Measurements from ENCODE around the gene SNAPIN.

Gene SNAPIN

DNA sequence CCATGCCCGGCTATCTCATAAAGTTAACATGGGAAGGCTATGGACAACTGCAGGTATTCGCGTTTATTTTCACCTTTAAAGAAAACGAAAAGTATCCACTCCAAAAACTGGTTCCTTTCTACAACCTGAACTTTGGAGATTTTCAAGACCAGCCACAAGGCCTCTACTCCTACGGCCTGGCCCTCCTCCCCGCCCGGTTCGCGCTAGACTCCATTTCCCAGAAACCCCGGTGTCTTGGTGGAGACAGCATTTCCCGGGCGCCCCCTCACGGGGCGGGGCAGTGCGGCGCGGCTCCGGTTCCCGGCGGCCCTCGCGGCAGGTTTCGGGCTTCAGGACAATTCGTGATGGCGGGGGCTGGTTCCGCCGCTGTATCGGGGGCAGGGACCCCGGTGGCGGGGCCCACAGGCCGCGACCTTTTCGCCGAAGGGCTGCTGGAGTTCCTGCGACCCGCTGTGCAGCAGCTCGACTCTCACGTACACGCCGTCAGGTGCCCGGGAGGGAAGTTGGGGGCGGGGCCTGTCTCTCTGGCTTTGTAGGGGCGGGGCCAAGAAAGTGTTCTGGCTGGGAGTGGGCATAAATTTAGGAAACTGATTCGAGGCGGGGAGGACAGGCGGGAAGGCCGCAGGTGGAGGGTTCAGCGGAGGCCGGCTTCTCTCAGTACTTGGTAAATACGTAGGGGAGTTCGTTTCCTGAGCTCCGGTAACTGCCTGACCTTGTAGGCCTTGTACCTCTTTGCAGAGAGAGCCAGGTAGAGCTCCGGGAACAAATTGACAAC lies at the start of gene SNAPIN:
SNAPIN (plus strand) TSS at position 304 of the 775 bp plus-strand sequence; CDS start at position 345, 41 bp downstream.
- DNase-seq (ENCODE audit: low read depth): peak; percentile 91

DNA sequence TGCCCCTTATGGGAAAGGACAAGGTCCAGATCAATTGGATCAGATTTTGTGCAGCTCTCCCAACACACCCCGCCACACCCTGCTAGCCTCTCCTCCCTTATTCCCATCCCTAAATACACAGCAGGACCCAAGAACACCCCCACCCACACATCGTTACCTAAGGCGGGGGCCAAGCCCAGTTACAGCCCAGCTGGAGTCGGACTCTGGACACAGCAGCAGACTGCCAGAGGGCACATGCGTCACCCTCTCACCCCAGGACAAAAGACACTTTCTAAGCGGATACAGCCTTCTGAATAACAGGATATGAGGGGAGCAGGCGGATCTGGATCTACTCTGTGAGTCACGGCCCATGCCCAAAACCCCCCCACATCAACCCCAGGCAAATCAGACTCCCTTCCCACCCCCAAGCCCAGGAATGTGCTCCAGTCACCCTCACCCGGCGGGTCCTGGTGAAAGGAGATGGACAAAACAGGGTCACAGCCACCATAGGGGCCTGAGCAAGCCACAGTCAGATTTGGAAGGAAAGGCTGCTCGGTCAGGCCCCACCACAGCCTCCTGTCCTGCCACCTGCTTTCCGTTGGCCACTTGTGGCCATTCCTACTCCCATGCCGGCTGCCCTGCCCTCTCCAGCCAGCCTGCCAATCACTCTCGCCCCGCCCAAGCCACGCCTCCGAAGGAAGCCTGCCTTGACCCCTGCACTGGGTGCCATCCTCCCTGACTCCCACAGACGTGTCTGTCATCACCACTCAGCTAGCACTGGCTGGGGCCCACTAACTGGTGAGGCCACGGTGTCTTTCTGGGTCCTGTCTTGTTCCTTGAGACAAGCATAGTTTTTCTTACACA lies 49.5 kb upstream of the SNAPIN start:
- DNase-seq (ENCODE audit: low read depth): no peak

DNA sequence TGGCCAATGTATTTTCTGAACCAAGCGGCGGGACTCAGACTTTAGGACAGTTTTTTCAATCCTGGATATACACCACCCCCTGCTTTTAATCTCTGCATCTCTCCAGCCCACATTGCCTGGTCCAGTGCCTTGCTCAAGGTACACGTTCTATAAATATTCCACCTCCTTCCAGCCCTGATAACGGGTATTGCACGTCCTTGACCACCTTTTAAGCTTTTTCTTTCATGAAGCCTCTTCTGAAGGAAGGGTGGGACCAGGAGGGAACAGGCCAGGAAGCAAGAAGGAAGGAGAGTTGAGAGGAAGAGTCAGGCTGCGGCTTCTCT lies 49.0 kb upstream of the SNAPIN start:
- DNase-seq (ENCODE audit: low read depth): no peak

- no peak for DNase-seq (ENCODE audit: low read depth)
Measured at GRCh38 chr1:153610334-153610733, 48.2 kb upstream of the SNAPIN start.

DNA sequence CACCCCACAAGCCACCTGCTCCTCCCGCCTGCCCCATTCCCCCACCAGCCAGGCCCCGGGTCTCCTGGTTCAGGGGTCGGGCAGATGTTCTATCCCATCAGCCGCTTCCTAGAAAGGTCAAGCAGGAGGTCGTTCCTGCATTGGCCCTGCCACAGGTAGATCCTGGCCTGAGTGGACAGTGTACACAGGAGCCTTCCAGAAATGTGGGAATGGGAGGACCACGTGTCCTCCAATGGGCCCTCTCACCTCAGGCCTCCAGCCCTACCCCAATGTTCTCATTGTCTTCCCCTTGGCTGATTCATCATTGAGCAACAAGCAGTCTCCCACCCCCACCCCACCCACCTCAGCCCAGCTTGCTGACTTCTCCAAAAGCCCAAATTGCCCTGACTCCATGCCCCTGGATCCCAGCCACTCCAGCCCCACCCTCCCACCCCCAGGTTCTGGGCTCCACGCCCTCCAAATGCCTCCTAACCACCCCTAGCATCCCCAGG lies 47.6 kb upstream of the SNAPIN start:
- no peak for DNase-seq (ENCODE audit: low read depth)

GRCh38 chr1:153611356-153611755 lies 47.1 kb upstream of the SNAPIN start:
- no peak for DNase-seq (ENCODE audit: low read depth)

- DNase-seq (ENCODE audit: low read depth): no peak
Measured at GRCh38 chr1:153612111-153612754, 46.3 kb upstream of the SNAPIN start.

DNA sequence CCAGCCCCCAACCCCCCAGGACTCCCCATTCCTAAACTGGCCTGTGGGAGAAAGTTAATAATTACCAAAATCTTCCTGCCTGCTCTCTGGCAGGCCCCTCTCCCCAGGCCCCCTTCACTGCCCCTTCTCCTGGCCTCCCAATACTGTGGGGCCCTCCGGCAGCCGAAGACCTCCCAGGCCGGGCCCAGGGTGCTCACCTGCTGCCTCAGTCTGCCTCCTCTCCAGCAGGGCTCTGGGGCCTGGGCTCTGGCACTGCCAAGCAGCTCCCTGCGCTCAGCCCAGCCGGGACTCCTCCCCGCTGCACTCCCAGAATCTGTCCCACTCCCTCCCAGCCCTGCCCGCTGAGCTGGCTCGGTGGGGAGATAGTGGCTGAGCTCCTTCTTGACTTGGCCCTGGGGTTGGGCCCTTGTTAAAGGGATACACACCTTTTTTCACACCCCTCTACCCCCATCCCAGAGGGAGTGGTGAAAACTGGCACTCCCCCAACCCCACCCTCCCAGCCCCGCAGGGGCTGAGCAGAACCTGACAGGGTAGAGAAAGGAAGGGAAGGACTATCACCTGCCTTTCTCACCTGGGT lies 45.7 kb upstream of the SNAPIN start, which contains the start of gene S100A16:
S100A16 (minus strand) TSS at position 383 of the 577 bp plus-strand sequence. CDS start 4,986 bp downstream, outside the sequence.
- no peak for DNase-seq (ENCODE audit: low read depth)

- no peak for DNase-seq (ENCODE audit: low read depth)
Measured at GRCh38 chr1:153613406-153613805, 45.1 kb upstream of the SNAPIN start.

DNA sequence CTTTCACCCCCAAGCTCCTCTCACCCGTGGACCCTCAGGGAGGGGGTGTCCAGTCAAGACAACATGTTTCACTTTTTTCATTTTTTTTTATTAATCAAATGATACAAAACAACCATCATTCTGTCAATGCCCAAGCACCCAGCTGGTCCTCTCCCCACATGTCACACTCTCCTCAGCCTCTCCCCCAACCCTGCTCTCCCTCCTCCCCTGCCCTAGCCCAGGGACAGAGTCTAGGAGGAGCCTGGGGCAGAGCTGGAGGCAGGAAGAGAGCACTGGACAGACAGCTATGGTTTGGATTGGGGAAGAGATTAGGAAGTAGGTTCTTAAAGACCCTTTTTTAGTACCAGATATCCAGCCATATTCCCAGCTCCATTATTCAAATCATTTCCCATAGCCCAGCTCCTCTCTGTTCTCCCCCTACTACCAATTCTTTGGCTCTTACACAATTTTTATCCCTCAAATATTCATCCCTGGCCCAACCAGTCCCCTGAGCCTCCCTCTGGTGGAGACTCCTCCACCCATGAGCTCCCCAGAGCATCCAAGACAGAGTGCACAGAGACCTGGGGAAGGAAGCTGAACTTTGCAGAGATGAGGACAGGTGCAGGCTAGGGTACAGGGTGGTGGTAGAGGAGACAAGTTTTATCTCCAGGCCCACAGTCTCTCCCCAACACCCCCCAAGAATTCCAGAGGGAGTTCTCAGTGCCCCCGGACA lies 44.2 kb upstream of the SNAPIN start:
- no peak for DNase-seq (ENCODE audit: low read depth)

GRCh38 chr1:153614906-153615305 lies 43.6 kb upstream of the SNAPIN start:
- DNase-seq (ENCODE audit: low read depth): no peak

DNA sequence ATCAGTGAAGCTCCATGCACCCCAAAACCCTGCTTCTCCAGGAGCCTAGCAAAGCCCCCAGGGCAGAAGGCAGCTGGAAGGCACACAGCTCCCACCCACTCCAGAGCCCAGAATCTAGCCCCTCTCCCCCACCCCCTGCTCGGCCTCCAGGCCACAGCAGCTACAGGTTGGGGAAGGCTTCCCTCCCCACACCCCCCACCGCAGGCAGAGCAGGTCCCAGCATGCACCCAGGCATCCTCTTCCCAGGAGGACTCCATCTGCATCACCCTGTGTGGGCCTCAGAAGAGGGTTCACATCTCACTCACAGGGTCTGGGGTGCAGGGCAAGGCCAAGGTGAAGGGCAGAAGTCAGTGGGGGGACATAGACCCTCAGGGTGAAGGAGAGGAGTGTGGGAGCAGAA lies 43.1 kb upstream of the SNAPIN start:
- no peak for DNase-seq (ENCODE audit: low read depth)

DNA sequence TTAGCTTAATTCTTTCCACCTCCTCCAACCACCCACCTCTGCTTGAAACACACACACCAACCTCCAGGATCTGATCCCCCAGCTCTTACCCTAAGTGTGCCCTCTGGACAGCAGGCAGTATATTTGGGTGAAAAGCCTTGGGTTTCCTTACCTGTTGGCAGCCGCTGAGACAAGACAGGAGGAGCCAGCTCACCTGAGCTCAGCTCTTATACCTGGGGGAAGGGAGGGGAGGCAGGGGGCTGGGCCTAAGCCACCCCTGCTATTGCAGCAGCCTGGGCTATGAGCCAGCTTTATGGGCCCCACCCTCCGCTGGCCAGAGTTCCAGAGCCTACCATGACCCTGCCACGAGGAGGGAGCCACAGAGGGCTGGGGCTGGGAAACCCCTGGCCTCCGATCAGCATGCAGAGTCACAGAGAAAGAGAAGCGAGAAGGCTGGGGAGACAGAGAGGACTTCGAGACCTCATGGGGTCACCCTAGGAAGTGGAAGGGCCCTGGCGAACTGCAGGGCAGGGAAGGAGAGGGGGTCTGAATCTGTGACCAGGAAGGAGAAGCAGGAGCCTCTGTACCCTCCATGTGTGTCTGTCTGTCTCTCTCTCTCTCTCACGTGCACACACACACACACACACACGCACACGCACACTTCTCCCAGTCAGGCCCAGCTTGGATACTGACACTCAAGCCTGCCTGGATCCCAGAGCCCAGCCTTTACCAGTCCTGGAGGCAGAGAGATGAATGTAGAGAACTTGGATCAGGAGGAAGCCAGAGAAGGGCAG lies 42.2 kb upstream of the SNAPIN start, which contains the start of gene S100A14:
S100A14 (minus strand) TSS at position 182 of the 773 bp plus-strand sequence. CDS start 467 bp downstream, outside the sequence.
- DNase-seq (ENCODE audit: low read depth): no peak

GRCh38 chr1:153616917-153617311 lies 41.6 kb upstream of the SNAPIN start:
- no peak for DNase-seq (ENCODE audit: low read depth)

GRCh38 chr1:153617663-153618062 lies 40.8 kb upstream of the SNAPIN start:
- no peak for DNase-seq (ENCODE audit: low read depth)

- no peak for DNase-seq (ENCODE audit: low read depth)
Measured at GRCh38 chr1:153619171-153619570, 39.3 kb upstream of the SNAPIN start.

DNA sequence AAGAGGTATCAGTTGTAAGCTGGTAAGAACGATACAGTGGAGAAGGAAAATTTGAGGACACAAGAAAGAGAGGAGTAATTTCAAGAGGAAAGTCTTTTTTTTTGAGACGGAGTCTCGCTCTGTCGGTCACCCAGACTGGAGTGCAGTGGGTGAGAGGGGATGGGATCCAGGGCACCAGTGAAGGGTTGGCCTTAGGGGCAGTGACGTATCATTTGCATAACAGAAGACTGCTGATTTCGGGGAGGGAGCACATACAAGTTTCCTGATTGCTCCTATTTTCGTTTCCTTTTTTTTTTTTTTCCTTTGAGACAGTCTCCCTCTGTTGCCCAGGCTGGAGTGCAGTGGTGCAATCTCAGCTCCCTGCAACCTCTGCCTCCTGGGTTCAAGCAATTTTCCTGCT lies 35.4 kb upstream of the SNAPIN start:
- DNase-seq (ENCODE audit: low read depth): no peak

- DNase-seq (ENCODE audit: low read depth): no peak
Measured at GRCh38 chr1:153624965-153625611, 33.4 kb upstream of the SNAPIN start.

GRCh38 chr1:153626477-153626903 lies 32.0 kb upstream of the SNAPIN start:
- no peak for DNase-seq (ENCODE audit: low read depth)
